ENCODE data around the gene SHF.

Gene SHF

DNA sequence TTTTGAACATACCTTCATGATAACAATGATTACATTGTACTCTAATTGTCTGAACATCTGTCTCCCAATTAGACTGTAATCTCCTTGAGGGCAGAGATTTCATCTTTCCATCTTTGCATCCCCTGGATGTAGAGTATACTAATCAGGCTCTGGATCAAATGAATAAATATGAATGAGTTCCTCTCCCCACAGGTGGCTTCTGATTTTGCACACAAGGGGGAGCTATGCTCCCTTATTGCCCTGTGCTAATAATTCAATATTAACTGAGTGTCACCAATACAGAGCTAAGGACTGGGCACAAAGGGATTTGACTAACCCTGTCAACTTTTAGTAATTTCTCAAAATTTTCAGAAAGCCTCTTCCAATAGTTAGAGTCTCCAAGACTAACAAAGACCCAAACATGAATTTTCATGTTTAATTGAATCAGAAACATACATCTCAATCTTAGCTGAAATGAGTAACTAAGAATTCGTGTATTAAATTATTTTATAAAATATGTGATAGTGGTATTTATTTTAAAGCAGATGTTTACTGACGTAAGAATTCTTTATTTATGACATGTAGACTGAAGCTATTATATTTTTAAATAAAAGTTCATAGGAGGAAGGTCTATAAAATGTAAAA lies 61.1 kb downstream of the SHF start:
- DNase-seq (ENCODE audit: low spot score): peak; percentile 48

DNA sequence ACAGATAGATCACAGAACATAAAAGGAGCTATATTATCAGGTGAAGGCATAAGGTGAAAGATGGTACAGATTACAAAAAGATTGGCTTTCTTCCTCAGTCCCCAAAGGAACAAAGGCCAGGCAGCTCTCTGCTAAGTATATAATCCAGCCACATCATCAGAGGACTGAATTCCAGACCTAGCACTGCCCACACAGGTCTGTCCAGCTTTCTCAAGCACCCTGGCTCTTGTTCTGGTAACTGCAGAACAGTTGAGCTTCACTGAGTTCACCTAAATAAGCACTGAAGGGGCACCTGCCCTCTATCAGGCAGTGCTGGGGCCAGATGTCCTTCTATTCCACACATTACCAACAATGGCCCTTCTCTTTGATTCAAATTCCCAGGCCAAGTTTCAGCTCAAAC lies 64.4 kb downstream of the SHF start:
- no peak for DNase-seq (ENCODE audit: low spot score)

DNA sequence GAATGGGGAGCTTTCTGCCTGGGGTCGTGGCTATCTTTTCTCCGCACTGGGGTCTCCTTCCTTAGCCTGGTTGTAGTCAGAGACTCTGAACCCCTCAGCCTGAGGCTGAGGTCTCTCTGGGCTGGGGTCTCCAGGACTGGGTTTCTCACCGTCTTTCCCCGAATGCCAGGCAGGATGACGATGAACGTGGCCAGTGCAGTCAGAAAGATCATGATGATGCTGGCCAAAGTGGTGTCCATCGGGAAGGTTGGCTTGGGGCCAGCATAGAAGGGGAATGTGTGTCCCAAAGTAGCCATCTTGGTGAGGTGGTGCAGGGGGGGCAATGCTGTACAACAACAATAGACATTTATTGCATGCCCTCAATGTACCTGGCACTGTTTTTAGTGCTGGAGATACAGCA lies 65.0 kb downstream of the SHF start:
- DNase-seq (ENCODE audit: low spot score): no peak

DNA sequence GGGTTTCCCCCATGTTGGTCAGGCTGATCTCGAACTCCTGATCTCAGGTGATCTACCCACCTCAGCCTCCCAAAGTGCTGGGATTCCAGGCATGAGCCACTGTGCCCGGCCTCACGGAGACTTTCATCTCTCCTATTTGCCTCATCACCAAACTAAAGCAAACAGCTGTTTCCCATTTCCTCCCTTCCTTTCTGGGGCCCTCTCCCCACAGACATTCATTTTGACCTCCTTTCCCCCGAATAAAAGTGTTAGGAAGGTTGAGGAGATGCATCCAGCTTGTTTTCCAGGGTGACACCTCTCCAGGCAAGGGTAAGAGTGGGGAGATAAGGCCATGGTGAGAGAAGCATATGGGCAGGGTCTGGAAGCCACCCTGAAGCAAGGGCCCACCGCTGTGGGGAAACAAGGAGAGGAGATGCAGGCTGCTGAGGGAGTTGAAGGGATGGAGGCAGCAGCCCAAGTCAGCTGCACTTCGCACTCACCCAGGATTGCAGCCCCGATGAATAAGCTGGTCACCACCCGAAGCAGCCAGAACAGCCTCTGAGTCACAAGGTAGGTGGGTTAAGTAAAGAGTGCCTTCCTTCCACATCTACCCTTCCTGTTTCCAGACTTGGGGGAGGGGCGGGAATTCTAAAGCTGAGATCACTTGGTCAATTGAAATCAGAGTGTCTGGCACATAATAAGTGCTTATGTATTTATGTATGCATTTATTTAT lies 65.9 kb downstream of the SHF start:
- no peak for DNase-seq (ENCODE audit: low spot score)

DNA sequence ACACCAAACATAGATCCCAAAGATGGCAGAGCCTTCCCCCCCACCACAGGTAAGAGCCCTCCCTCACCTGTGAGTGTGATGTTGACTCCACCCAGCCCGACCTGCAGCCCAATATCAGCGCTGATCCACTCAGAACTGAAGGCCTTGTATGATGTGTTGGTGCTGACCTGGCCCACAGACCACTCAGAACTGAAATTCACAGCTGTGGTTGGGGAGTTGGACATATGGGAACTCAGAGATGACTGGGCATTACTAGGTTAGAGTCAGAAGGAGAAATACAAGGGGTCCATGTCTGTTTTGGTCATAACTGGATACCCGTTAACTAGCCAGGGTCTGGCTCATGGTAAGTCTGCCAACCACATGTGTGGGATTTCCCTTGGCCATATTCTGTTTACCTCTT lies 66.7 kb downstream of the SHF start:
- DNase-seq (ENCODE audit: low spot score): no peak

DNA sequence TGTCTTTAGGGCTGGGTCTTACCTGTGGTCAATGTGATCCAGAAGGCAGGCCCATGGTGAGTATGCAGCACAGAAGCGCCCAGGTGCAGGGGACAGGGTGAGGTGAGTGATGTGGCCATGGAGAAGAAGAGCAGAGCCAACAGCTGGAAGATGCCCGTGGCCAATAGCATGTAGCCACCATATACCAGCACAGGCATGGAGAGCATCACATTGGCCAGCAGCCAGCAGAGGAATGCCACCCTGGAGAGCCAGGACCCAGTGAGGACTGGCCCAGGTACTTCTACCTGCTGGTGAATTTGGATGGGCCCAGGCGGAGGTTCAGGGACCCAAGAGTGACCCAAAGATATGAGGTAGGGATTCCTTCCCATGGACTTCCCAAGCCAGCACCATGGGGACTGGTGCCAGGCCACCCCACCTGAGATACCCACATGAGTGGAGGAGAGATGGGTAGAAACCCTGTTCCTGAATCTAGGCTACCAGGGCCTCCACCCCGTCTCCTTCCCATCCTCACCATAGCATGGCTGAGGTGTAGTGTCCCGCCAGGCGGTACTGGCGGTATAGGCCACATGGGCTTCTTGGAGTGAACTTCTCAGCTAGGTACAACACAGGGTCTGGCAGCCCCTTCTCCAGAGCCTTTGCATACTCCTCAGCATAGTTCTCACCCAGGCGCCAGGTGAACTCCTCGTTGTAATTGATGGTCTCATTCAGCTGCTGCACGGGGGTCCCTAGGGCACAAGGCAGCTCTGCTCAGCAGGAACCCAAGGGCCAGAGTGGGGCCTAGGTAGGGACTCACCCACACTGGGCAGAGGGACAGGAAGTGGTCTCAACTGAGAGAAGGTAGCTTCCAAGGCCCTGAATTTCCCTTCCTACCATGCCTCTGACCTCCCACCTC lies 67.4 kb downstream of the SHF start:
- no peak for DNase-seq (ENCODE audit: low spot score)

DNA sequence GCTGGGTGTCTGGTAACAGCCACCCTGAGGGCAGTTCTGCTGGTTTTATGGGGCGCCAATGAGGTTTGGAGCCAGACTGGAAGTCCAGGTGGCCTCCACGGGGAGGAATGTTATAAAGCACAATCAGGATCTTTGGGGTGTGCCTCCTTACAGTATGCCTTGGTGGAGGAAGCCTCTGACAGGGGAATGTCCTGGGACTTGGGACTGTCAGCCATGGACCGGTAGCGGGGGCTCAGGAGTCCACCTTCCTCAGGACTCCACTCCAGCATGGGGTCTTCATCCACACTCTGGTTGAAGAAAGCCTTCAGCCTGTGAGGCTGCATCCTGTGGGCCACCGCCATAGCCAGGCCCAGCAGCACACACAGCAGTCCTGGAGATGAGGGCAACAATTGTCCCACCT lies 68.8 kb downstream of the SHF start:
- no peak for DNase-seq (ENCODE audit: low spot score)

DNA sequence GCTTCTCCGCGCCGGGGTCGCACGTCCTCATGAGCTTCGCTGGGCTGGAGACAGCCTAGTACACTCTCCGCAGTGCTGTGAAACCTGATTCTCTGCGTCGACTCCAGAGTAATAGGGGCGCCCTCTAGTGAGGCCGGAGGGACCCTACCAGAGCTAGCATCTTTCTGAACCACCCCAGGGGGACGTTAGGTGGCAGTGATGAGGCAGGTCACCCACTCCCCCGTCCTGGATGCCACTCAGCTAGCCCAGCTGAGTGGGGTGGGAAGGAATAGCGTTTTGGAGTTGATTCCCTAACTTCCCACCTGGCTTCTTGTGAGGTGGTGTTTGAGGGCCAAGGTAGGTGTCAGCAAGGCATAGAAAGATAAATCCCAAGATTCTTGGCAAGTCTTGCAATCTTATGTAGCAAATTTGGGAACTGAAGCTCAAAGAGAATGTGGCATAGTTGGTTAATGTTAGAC lies 69.6 kb downstream of the SHF start:
- DNase-seq (ENCODE audit: low spot score): peak; percentile 83

DNA sequence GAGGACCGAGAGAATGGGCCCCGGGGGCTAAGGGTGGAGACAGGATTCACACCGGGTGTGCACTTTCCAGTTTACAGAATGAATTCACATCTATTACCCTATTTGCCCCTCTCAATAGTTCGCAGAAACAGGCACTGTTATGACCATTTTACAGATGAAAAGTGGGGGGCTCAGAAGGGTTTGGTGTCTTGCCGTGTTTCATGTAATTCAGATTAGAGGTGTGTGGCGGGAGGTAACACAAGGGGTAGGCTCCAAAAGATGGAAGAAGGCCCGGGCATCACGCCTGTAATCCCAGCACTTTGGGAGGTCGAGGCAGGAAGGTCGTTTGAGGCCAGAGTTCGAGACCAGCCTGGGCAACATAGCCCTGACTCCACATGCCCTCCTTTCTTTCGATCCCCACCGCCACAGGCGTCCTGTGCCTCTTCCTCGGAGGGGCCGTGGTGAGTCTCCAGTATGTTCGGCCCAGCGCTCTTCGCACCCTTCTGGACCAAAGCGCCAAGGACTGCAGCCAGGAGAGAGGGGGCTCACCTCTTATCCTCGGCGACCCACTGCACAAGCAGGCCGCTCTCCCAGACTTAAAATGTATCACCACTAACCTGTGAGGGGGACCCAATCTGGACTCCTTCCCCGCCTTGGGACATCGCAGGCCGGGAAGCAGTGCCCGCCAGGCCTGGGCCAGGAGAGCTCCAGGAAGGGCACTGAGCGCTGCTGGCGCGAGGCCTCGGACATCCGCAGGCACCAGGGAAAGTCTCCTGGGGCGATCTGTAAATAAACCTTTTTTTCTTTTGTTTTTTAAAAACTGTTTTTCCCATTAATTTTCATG lies 70.2 kb downstream of the SHF start:
- no peak for DNase-seq (ENCODE audit: low spot score)

All from CD4-positive, alpha-beta T cell treated with Interleukin-6 at 100 ng/mL for 8 hours (primary cell).